ENCODE results near the gene STARD3NL.
"Not testable (repeated sequence)": the region's sequence is repeated elsewhere in the genome, so short reads cannot be mapped to it uniquely, and the experiment has no call there.

The STARD3NL gene

DNA sequence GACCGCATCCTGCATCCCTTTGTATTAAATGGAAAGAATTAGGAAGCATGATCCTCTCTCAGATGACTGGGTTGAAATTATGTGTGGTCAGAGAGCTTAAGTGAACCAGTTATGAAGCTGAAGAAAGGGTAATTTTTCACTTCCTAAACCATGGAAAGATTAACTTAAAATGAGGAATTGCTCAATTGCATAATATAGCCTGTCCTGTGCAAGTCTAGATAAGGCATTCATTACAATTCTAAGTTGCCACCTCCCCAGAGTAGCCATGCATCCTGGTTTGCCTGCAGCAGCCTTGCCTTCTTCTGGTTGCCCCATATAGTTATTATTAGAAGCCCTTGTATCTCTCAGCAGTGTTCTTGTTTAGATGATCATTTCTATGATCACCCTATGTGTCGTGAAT is 45.3 kb downstream of the STARD3NL start:
- DNase-seq (ENCODE audit: low read depth), result no peak

DNA sequence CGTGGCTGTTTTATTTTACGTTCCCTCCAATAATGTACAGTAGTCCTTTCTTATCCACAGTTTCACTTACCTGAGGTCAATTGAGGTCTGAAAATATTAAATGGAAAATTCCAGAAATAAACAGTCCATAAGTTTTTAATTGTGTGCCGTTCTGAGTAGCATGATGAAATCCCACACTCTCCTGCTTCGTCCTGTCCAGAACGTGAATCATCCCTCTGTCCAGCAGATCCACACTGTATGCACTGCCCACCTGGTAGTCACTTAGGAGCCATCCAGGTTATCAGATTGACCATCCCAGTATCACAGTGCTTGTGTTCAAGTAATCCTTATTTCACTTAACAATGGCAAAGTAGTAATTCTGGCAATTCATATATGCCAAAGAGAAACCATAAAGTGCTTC is 46.3 kb downstream of the STARD3NL start:
- no peak for DNase-seq (ENCODE audit: low read depth)

- no peak for DNase-seq (ENCODE audit: low read depth)
These were observed 51.3 kb downstream of the STARD3NL start for GRCh38 chr7:38229386-38229785.

GRCh38 chr7:38229884-38230642 is 52.0 kb downstream of the STARD3NL start:
- DNase-seq (ENCODE audit: low read depth), result no peak

GRCh38 chr7:38232502-38233366 is 54.7 kb downstream of the STARD3NL start:
- DNase-seq (ENCODE audit: low read depth), result no peak

GRCh38 chr7:38234759-38235158 is 56.7 kb downstream of the STARD3NL start:
- DNase-seq (ENCODE audit: low read depth), result not testable (repeated sequence)

DNA sequence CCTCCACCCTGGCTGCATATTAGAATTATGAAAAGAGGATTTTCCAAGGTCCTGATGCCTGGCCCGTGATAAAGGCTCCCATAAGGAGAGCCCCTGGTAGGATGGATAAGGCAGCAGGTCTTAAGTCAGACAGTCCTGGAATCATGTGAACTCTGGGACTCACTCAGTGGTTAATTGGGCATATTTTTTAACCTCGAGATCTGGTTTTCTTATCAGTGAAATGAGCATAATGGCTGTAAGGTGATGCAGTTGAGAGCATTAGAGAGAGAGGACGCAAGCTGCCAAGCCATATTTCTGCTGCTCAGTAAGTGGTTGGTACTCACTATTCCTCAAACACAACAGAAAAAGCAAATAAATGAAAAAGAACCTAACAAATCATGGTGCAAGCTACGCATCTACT is 57.6 kb downstream of the STARD3NL start:
- no peak for DNase-seq (ENCODE audit: low read depth)

- not testable (repeated sequence) for DNase-seq (ENCODE audit: low read depth)
These were observed 61.1 kb downstream of the STARD3NL start for GRCh38 chr7:38239129-38239528.

- no peak for DNase-seq (ENCODE audit: low read depth)
These were observed 63.0 kb downstream of the STARD3NL start for GRCh38 chr7:38241071-38241470.

- DNase-seq (ENCODE audit: low read depth), result no peak
These were observed 64.8 kb downstream of the STARD3NL start for GRCh38 chr7:38242814-38243213.

DNA sequence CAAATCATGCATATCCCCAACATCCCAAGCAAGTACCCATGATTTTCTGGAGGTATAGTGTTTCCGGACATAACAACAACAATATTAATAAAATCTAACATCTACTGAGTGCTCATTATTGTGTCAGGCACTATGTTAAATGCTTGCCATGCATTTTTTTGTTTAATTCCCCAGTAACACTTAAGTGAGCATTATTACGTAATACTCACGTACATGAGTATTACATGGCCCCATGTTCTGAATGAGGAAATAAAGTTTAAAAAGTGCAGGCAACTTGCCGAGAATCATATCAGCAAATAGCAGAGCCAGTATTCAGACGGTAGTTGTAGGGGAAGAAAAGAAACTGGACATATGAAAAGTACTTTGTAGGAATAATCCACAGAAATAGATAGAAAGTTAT is 65.3 kb downstream of the STARD3NL start:
- not testable (repeated sequence) for DNase-seq (ENCODE audit: low read depth)

DNA sequence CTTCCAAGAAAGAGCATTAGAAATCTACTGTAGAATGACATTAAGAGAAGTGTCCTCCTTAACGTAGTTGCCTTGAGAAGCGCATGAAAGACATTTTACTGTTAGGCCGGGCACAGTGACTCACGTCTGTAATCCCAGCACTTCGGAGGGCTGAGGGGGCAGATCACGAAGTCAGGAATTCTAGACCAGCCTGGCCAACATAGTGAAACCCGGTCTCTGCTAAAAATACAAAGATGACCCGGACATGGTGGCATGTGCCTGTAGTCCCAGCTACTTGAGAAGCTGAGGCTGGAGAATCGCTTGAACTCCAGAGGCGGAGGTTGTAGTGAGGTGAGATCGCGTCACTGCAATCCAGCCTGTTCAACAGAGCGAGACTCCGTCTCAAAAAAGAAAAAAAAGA is 66.5 kb downstream of the STARD3NL start:
- DNase-seq (ENCODE audit: low read depth), result no peak

GRCh38 chr7:38245409-38245977 is 67.4 kb downstream of the STARD3NL start:
- DNase-seq (ENCODE audit: low read depth), result no peak

DNA sequence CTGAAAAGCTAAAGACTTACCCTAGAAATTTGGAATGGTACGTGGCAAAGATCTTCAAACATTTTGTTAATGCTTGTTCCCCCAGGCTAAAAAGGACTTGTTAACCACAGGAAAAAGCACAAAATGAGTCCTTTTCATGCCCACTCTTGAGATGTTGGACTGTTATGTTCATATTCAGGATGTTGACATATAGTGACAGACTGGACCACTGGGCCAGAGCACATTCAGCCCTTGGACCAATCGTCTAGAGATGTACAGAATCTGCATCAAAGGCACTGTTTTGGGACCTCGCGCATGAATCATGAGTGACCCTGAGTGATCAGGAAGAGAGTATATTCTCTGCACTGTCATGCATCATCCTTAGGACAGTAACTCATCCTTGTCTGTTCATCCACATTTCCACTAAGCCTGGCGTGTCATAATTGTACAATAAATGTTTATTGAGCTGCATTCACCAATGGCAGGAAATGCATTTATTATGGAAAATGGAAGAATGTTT is 70.1 kb downstream of the STARD3NL start:
- DNase-seq (ENCODE audit: low read depth), result no peak

DNA sequence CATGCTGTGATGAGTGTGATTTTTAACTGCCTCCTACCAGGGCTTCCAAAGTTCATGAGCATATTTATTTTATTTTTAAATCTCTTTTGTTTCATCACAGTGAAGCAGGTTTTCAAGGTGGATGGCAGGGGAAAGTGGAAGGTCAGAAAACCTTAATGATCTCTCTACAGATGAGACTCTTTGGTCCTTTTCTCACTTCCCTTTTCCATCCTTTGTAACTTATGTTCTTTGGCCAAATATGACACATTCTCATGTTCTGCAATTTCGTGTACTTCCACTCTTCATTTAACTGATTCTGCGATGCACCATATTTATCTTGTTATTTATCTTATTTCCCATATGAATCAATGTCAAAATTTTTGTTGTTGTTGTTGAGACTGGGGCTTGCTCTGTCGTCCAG is 71.8 kb downstream of the STARD3NL start:
- DNase-seq (ENCODE audit: low read depth), result not testable (repeated sequence)

GRCh38 chr7:38257350-38257677 is 79.3 kb downstream of the STARD3NL start:
- DNase-seq (ENCODE audit: low read depth), result no peak

- not testable (repeated sequence) for DNase-seq (ENCODE audit: low read depth)
These were observed 81.1 kb downstream of the STARD3NL start for GRCh38 chr7:38259157-38259556.

GRCh38 chr7:38261601-38262000 is 83.6 kb downstream of the STARD3NL start:
- not testable (repeated sequence) for DNase-seq (ENCODE audit: low read depth)

DNA sequence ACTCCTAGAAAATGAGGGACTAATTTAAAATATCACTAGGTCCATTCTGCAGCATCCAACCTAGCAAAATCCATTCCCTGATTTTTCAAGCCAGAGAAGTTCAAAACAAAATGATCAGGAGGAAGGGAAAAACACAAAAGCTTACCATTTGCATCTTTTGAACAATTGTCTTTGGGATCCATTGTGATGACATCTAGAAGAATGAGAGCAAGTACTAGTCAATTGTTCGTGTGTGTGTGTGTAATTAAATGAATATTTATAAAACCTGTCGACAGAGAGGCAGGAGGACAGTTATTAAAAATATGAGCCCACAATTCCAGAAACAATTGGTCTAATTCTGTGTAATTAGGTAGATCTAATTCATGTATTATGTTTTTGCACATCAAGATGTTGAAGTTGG is 84.0 kb downstream of the STARD3NL start:
- not testable (repeated sequence) for DNase-seq (ENCODE audit: low read depth)

GRCh38 chr7:38262545-38262944 is 84.5 kb downstream of the STARD3NL start:
- DNase-seq (ENCODE audit: low read depth), result no peak

GRCh38 chr7:38263274-38263673 is 85.2 kb downstream of the STARD3NL start:
- not testable (repeated sequence) for DNase-seq (ENCODE audit: low read depth)

DNA sequence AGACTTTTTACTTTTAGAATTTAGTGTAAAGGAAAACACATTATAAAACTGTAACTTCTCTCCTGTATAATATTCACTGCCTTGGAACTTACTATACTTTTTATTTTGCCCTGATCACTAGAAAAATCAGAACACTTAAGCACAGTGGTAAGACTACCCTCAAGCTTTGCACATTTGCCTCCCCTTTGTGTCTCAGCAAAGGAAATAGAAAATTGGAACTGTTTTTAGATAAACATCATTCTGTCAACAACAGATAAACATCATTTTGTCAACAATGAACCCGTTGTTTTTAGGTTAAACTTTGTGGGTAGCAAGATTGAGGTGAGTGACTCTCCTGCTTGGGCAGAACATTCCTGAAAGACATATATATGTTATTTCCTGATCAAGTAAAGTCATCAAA is 86.6 kb downstream of the STARD3NL start:
- DNase-seq (ENCODE audit: low read depth), result not testable (repeated sequence)

DNA sequence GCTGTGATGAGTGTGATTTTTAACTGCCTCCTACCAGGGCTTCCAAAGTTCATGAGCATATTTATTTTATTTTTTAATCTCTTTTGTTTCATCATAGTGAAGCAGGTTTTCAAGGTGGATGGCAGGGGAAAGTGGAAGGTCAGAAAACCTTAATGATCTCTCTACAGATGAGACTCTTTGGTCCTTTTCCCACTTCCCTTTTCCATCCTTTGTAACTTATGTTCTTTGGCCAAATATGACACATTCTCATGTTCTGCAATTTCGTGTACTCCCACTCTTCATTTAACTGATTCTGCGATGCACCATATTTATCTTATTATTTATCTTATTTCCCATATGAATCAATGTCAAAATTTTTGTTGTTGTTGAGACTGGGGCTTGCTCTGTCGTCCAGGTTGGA is 87.9 kb downstream of the STARD3NL start:
- not testable (repeated sequence) for DNase-seq (ENCODE audit: low read depth)

Data from CMK (cell line).